Neural progenitor cell (in vitro differentiated cells): ENCODE results near the gene FGD3.

Experiments used
- CTCF ChIP-seq: fragments of 200-600 bp; sonication (generic); IDR thresholded peaks from 2 replicates; pipeline ENCODE4 v1.5.1; 2017; ENCODE audit warnings: antibody characterized with exemption, mild to moderate bottlenecking
- EZH2 ChIP-seq: fragments of 200-600 bp; sonication (generic); IDR thresholded peaks from 2 replicates; pipeline ENCODE4 v1.6.1; 2017; ENCODE audit warnings: antibody characterized with exemption, mild to moderate bottlenecking, moderate library complexity
- EZH2phosphoT487 ChIP-seq: fragments of 200-600 bp; sonication (generic); IDR thresholded peaks from 2 replicates; pipeline ENCODE4 v1.6.1; 2017; ENCODE audit warnings: antibody characterized with exemption

GRCh38 chr9:93084471-93084881 lies 137.2 kb downstream of the FGD3 start:
- TF ChIP-seq EZH2phosphoT487, result no peak
- TF ChIP-seq CTCF, result no peak
- no peak for TF ChIP-seq EZH2
